NCI-H2081 treated with DMSO at 0.1 percent for 48 hours (cell line): ENCODE data around the gene RHCG.

ENCODE experiments used
- DNase-seq: peaks from one replicate; lab custom pipeline; 2025; lab: John Stamatoyannopoulos, UW

The RHCG gene

GRCh38 chr15:89444241-89445225 is 51.9 kb downstream of the RHCG start:
- DNase-seq = no peak

DNA sequence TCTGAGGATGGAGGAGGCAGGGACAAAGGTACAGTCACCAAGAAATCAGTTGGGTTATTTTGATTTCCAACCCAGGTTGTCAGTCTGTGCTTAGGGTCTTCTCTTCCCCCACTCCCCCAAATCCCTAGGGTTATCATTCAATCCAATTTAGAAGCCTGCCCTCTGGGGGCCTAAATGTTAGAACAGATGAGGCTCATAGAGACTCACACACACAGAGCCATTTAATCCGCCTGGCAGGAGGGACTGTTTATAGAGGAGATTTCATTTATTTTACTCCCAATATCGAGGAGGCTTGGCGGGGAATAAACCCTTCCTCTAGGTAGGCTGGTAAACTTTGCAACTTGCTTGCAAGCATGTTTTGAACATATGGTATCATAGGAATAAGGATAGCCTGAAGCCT is 52.8 kb downstream of the RHCG start:
- no peak for DNase-seq

- no peak for DNase-seq
These were observed 53.6 kb downstream of the RHCG start for GRCh38 chr15:89442671-89443307.

- no peak for DNase-seq
These were observed 54.2 kb downstream of the RHCG start for GRCh38 chr15:89442155-89442554.

DNA sequence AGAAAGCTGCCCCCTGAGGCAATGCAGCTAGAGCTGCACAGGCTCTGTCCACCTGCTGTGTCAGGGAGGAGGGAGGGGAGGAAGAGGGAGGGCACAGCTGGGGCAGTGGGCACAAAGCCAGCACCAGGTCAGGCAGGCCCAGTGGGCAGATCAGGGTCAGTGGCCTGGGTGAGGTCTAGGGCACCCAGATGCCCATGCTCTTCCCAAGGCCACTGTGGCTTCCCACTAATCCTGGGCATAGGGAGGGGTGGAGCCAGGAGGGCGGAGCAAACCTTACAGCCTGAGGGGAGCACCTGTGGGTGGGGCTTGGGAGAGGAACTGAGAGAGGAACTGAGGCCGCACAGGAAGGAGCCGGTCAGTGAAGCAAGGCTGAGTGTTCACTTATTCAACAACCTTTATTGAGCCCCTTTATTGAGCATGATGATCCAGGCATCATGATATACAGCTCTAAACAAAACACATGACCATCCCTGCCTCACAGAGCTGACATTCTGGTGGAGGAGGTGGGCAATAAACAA is 55.0 kb downstream of the RHCG start:
- DNase-seq = no peak

GRCh38 chr15:89439764-89440163 is 56.6 kb downstream of the RHCG start:
- DNase-seq = no peak

DNA sequence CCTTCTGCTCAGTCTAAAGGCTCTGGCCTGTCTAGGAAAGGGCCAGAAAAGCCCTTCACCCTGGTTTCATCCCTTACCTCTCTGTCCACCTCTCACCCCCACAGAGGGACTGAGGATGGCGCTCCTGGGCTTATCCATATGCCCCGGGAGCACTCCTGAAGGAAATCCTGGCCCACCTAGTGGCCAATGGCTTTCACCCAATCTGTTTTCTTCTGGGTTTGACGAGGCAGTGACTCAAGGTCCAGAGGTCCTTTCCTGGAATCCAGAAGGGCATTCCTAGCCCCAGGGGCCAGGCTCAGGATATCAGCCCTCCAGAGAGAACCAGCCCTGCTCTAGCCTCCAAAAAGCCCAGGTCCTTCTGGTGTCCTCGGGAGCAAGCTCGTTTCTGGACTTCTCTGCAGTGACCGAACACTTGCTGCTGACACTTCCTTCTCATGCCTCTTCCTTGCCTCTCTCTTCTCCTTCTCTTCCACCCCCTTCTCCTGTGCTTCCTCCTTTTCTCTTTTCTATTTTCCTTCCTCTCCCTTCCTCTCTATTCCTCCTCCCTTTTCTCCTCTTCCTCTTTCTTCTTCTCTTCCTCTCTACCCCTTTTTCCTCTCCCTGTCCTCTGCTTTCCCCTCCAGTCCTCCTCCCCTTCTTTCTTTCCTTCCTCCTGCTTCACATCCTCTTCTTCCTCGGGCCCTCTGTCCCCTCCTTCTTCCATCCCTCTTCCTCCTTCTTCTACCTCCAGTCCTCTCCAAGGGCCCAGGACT is 59.6 kb downstream of the RHCG start:
- DNase-seq = no peak

GRCh38 chr15:89435362-89435761 is 61.0 kb downstream of the RHCG start:
- no peak for DNase-seq

DNA sequence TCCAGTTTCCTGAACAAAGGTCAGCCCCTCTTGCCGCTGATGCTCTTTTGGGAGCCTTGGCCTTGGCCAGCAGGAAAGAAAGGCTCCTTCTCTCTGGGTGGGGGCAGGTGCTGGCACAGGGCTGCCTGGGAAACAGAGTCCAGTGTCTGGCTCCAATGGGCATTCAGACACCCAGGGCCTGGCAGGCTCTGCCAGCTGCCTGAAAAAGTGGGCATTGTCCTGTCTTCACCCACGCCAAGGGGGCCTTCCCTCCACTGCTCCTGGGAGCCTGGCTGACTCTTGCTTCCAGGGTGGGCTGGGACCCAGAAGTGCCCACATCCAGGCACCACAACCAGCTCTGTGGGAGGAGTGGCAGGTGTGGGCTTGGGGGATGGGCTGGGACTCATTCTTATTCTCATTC is 62.7 kb downstream of the RHCG start:
- DNase-seq = no peak

GRCh38 chr15:89430530-89431341 is 65.6 kb downstream of the RHCG start:
- DNase-seq = peak; percentile 10

DNA sequence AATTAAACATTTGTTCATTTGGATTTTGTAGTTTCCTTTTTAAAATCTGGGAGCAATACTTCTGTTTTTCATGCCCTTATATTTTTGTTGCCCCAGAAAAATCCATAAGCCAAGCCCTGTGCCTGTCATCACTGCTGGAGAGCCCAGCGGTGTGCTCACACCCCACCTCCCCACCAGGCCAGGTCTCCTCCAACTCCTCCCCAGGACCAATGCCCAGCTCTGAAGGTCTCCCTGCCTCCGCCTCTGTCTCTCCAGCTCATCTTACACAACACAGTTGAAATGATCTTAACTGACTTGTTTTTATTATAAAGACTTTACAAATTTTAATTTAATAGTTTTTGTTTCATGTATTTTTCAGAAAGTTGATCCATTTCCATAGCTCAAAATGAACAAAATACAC is 66.4 kb downstream of the RHCG start:
- no peak for DNase-seq

GRCh38 chr15:89429023-89429422 is 67.4 kb downstream of the RHCG start:
- DNase-seq = no peak

DNA sequence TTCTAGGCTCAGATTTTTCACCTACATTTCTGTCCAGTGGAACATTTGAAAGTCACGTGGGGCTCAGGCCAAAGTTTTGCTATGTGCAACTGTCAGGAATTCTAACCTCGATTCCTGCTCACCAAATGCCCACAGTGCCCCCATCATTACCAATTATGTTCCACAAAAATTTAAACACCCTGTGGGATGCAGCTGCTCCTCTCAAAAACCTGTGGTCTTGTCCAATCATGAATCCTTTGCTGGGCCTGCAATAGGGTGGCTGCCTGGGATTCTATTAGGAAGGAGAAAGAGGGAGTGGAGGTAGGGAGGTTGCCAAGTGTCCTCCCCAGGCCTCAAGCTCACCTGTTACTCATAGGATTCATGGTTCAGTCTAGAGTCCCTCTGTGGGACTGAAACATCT is 68.1 kb downstream of the RHCG start:
- DNase-seq = no peak

DNA sequence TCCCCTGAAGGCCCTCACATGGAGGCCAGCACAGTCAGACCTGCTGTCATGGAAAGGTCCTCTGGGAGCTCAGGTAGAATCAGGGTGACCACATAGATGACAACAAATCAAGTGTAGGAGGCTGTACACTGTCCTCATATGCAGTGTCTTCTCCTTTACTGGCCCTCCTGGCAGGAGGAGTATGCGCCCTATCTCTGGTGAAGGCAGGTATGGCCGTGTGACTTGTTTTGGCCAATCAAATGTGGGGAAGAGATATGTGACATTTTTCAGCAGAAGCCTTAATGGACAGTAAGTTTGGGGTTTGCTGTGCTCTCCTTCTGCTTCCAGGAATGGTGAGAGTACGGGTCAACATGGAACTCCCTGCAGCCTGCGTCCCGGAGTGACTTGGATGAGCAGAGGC is 69.9 kb downstream of the RHCG start:
- no peak for DNase-seq

DNA sequence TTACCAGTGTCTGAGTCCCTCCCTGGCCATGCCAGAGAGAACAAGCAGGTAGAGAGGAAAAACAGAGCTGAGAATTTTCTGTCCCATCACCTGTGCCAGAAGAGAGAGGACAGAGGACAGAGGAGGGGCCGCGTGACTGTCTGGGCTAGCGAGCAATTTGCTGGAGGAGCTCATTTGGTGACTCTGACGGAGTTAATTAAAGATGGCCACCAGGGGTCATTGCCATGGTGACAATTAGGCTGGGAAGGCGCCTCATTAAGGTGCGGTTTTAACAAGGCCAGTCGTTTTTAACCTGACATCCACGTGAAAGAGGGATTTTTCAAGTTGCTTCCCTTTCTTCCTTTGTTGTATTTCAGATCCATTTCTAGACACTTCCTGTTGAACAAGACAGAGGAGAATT is 72.4 kb downstream of the RHCG start:
- no peak for DNase-seq
